Endometrial microvascular endothelial cells (primary cell): ENCODE measurements around the gene HDAC8. TPM values are rescaled to one million over a fixed set of nuclear protein-coding genes. Genes with fewer than 3 reads are reported as not detected.
"Not testable (repeated sequence)": the region's sequence is repeated elsewhere in the genome, so short reads cannot be mapped to it uniquely, and the experiment has no call there.

ENCODE experiments used
- in situ Hi-C: cut with HindIII; loops from 2 replicates; pipeline ENCODE4 v1.10.0; 2017; ENCODE audit warnings: low sequenced_read_pairs, low pct_unique_long_range_greater_than_20kb; ENCODE audit errors: inconsistent ontology term
- total RNA-seq: library from RNA; depleted of rRNA; stranded (reverse); fragments of >200 nt; gene quantifications from one replicate; pipeline ENCODE4 v1.2.3, GENCODE V29; 2015; ENCODE audit errors: inconsistent ontology term

HDAC8 gene
- total RNA-seq, 1 donor from 2014 or later: 36.2 TPM

GRCh38 chrX:72351606-72352334, 220.9 kb downstream of the HDAC8 start:
- in situ Hi-C loops: no loop called here

- in situ Hi-C loops: no loop called here
These were observed 223.5 kb downstream of the HDAC8 start for GRCh38 chrX:72349190-72349589.

DNA sequence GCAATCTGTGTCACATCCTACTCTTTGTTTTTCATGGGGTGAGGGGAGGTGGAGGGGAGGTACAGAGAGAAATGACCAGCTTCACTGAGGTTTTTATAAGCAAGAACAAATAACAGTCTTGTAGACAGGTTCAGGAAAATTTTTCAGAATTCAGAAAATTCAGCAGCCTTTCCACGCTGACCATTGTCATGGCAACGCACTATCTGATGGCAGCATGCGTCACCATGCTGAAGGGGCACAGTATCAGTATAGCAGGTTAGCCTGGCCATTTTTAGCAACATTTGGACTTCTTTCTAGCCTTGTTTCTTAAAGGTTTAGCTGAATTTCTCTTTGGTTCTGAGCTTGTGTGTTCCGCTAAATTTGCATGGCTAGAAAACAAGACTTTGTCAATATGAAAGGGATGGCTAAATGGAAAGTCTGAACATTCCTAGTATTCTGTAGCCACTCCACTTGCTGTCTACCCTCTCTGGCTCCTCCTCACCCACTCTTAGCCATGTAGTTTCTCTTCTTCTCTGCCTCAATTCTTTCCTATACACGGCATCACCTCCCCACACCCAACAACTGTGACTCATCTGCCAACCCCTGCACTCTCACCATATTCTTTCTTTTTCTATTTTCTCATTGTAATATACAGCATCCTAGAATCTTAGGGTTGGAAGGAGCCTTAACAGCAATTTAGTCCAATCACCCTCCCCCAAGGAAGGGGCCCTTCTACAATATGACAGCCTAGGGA, 224.2 kb downstream of the HDAC8 start:
- in situ Hi-C loops: no loop called here

GRCh38 chrX:72347366-72347765, 225.3 kb downstream of the HDAC8 start:
- in situ Hi-C loops: no loop called here

GRCh38 chrX:72346302-72346949, 226.2 kb downstream of the HDAC8 start:
- in situ Hi-C loops: no loop called here

- in situ Hi-C loops: no loop called here
These were observed 232.0 kb downstream of the HDAC8 start for GRCh38 chrX:72340626-72341025.

DNA sequence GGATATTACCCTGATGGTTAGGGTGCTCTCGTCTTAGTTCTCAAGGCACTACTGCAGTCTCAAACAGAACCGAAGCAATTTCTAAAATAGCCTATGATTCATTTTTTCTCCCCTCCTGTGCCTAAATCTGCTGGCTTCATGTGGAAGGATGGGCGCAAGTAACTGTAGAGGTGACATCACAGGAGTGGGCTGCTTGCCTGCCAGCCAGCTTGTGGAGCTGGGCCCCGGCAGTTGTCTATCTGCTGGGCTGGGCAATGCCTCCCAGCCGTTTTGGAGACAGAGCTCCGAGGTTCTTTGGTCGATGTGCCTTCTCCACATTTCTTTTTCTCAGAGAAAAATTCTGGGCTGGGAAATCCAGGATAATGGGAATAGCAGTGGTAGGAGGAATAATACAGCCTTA, 232.6 kb downstream of the HDAC8 start:
- in situ Hi-C loops: no loop called here

DNA sequence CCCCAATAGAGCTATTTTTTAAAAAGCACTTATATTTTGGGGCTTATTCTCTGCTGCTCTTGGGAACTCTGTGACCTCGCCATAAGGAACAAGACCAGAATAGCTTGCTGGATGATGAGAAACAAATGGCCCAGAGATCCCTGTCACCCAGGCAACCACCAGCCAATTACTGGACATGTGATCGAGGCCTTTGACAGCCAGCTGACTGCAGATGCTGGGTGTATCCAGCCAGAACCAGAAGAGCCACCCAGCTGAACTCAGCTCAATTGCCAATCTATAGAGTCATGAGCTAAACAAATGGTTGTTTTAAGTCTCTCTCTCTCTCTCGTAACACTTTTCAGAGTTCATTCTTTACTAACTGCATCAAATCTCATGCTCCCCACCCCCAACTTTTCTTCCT, 242.5 kb downstream of the HDAC8 start:
- in situ Hi-C loops: no loop called here

GRCh38 chrX:72326605-72327300, 245.9 kb downstream of the HDAC8 start:
- in situ Hi-C loops: no loop called here

DNA sequence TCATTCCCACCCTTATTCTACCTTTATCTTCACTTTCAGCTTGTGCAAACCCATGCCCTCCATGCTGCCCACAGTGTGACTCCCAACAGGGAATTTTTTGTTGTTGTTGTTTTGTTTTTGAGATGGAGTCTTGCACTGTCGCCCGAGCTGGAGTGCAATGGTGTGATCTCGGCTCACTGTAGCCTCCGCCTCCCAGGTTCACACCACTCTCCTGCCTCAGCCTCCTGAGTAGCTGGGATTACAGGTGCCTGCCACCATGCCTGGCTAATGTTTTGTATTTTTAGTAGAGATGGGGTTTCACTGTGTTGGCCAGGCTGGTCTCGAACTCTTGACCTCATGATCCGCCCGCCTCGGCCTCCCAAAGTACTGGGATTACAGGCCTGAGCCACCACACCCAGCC, 253.0 kb downstream of the HDAC8 start:
- in situ Hi-C loops: not testable (repeated sequence)

GRCh38 chrX:72317139-72317538, 255.5 kb downstream of the HDAC8 start:
- in situ Hi-C loops: no loop called here

DNA sequence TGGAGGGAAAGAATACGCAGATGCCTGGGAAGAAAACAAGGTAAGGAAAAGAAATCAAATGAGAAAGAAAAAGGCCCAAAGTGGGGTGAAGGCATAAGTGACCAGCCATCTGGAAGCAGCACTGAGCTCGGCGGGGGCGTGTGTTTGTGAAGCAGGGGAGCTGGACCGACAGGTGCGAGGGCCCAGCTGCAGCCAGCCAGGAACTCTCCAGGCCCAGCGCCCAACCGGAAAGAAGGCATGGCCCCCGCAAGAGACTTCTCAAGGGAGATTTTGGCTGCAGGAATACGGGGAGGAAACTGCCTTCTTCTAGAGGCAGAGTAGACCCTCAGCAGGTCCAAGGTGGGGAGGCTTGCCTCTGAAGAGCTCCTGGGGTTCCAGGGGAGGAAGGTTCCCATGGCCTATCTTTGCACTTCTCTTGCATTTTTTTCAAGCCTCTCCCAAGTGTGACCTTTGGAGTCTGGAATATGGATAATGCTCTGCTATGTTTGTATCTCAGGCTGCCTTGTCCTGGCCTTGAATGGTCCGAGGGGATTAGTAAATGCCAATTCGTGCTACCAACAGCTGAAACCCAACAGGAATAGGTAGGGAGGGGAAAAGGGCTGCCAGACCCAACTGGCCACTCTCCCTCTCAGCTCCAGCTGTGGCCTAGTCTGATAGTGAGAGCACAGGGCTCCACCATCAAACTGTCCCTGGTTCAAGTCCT, 256.1 kb downstream of the HDAC8 start:
- in situ Hi-C loops: no loop called here

DNA sequence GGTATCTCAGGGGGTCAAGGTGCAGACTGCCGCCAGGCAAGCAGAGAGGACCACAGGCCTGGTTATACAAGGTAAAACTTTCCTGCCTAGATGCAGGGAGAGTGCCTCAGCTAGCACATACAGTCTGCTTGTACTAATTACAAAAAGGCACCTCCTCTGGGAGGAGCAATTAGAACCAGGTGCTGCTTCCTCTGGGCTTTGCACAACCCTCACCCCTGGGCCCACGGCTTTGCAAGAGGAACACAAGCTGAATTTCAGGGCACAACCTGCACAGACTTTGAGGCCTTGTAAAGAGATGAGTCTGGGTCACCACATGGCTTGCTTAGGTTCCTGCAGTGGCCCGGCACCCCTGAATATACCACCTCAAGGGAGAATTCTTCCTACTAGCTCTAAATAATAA, 257.8 kb downstream of the HDAC8 start:
- in situ Hi-C loops: no loop called here

- in situ Hi-C loops: no loop called here
These were observed 258.7 kb downstream of the HDAC8 start for GRCh38 chrX:72313707-72314641.

DNA sequence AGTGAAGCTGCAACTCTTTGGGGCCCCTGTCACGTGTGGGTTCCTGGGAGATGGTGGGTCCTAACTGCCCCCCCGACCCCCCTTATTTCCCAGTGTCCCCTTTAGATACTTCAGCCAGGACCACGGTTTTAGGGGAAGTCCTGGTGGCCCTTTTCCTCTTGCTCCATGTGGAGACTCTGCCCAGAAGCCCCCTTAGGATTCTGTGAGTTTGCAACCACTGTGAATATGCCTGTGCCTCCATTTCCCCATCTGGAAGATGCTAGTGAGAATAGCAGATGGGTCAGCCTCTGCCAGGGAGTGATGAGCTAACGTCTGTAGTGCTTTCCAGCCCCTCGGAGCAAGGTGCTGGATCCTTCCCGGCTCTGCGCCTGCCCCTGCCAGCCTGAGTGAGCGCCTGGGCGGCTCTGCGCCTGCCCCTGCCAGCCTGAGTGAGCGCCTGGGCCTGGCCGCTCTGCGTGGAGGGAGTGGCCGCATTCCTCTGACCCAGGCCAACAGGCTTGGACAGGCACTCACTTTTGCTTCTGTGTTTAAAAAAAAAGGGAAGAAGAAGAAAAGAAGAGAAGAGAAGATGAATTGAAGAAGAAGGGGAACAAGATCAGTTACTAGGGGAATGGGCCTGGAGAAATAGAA, 260.2 kb downstream of the HDAC8 start:
- in situ Hi-C loops: no loop called here

DNA sequence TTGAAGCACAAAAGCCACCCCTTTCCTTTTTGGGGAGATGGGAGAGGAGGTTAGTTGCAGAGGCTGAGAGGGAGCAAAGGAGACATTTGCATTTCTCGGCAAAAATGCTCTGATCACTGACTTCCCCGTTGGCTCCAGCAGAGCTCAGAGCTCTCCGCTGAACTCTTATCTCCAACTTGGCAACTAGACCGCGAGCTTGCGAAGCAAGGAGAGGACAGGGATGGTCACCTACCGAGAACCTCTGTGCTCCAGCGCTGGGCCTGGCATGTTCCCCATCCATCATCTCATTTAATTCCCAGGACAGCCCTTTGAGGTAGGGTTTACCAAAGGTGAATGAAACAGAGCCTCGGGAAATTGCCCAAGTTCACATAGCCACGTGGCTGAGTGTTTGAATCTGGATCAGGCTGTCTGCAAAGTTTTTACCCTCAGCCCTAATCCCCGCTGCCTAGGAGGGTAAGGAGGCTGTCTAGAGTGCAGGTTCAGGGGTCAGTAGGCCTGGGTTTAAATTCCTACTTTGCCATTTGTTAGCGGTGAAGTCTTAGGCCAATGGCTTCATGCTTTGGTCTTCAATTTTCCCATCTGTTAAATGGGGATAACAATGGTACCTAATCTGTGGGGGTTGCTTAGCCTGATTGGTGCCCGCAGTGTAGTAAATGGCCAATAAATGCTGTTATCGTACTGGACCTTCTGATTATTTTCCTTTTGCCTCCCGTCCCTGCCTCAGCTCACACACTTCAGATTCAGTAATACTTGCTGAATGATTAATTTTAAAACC, 263.2 kb downstream of the HDAC8 start:
- in situ Hi-C loops: no loop called here
